SU-DHL-6 (cell line): ENCODE results near the gene FCHO1.

Source experiments
- H2AFZ ChIP-seq: fragments of 200-600 bp; sonication (generic); 2 replicates; pipeline ENCODE4 v1.6.1; 2014; ENCODE audit warnings: low read depth, mild to moderate bottlenecking, moderate library complexity, mixed read lengths, antibody characterized with exemption, low read length; ENCODE audit not compliant: severe bottlenecking
- H3F3A ChIP-seq: fragments of 200-600 bp; shearing (Covaris generic); 2 replicates; pipeline ENCODE4 v1.6.0; 2016; ENCODE audit warnings: antibody characterized with exemption, mild to moderate bottlenecking; ENCODE audit not compliant: insufficient read depth
- H3K27ac ChIP-seq: fragments of 200-600 bp; sonication (generic); 2 replicates; pipeline ENCODE4 v1.5.1; 2016; ENCODE audit warnings: low read depth, mild to moderate bottlenecking, low read length, moderate library complexity, mixed read lengths
- H3K27me3 ChIP-seq: fragments of 200-600 bp; sonication (generic), shearing (Covaris generic); 2 replicates; pipeline ENCODE4 v1.6.0; 2014; ENCODE audit warnings: mild to moderate bottlenecking, low read length
- H3K36me3 ChIP-seq: fragments of 200-600 bp; sonication (generic); 2 replicates; pipeline ENCODE4 v1.6.1; 2014; ENCODE audit warnings: mild to moderate bottlenecking, low read length, mixed read lengths
- H3K4me2 ChIP-seq: fragments of 300-600, 200-600 bp; shearing (Covaris generic), sonication (generic); 2 replicates; pipeline ENCODE4 v1.6.0; 2014; ENCODE audit warnings: low read length, low read depth, mild to moderate bottlenecking; ENCODE audit not compliant: poor library complexity, severe bottlenecking
- H3K4me3 ChIP-seq: fragments of 200-600 bp; sonication (generic); 2 replicates; pipeline ENCODE4 v1.5.1; 2014; ENCODE audit warnings: antibody characterized with exemption, low read length, mild to moderate bottlenecking, mixed read lengths; ENCODE audit not compliant: insufficient read depth, poor library complexity, severe bottlenecking
- H3K79me2 ChIP-seq: fragments of 200-600 bp; sonication (generic); 2 replicates; pipeline ENCODE4 v1.6.1; 2014; ENCODE audit warnings: mild to moderate bottlenecking, low read length, moderate library complexity; ENCODE audit not compliant: insufficient read depth
- H3K9ac ChIP-seq: fragments of 200-600 bp; sonication (generic); 2 replicates; pipeline ENCODE4 v1.7.0; 2014; ENCODE audit warnings: mild to moderate bottlenecking, low read length
- H3K9me2 ChIP-seq: fragments of 200-600 bp; sonication (generic); replicated peaks from 2 replicates; pipeline ENCODE4 v1.6.1; 2014; ENCODE audit warnings: low read length; ENCODE audit not compliant: insufficient read depth
- H3K9me3 ChIP-seq: fragments of 200-600 bp; sonication (generic); 2 replicates; pipeline ENCODE4 v1.6.1; 2014; ENCODE audit warnings: low read length, mixed read lengths; ENCODE audit not compliant: insufficient read depth
- H4K20me1 ChIP-seq: fragments of 200-600 bp; sonication (generic); 2 replicates; pipeline ENCODE4 v1.6.1; 2014; ENCODE audit warnings: low read depth, mild to moderate bottlenecking, antibody characterized with exemption, low read length, moderate library complexity, mixed read lengths
- EZH2phosphoT487 ChIP-seq: fragments of 200-600 bp; sonication (generic), shearing (Covaris generic); conservative IDR thresholded peaks from 2 replicates; pipeline ENCODE4 v1.6.1; 2018; ENCODE audit warnings: mild to moderate bottlenecking, antibody characterized with exemption, low read length, moderate library complexity, mixed read lengths
- TF ChIP-seq, protein P1 (sequence below): fragments of 200-600 bp; sonication (generic); IDR thresholded peaks from one replicate; pipeline ENCODE4 v1.5.1; 2017; ENCODE audit warnings: antibody characterized with exemption, mild to moderate bottlenecking, low read length, moderate library complexity; ENCODE audit not compliant: insufficient read depth, poor library complexity, severe bottlenecking

Gene FCHO1

DNA sequence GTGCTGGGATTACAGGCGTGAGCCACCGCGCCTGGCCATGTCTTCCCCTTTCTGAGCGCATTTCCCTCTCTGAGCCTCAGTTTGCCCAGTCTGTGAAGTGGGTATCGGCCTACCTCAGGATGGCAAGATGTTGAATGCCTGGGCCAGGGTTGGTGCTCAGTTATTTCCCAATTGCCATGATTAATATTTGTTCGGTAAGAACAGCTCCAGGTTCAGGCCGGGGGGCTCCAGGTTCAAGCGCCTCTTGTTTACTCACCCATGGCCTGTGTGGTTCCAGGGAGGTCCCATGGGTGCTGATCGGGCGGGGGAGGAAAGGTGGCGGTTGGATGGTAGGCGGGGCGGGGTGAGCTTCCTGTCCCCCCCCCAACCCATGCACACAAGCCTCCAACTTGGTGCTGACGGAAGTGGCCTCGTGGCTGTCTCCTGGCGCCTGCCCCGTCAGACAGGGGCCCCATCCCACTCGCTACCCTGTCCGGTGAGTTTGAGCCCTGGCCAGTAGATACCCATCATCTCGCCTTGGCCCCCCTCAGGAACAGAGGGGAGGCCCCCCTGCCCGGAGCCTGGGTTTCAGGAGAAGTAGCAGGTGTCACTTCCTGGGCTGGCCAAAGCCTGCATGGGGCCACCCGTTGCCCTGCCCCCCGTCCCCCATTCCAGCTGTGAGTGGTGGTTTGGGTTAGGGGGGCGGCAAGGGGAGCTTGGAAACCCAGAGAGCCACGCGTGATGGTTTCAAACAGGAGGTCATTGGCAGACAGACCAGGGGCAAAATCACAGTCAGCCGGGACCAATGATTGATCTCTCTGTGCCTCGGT, at the start of gene FCHO1:
FCHO1 (plus strand) TSS at position 375 of the 809 bp plus-strand sequence. CDS start 3,688 bp downstream, outside the sequence.
- Histone ChIP-seq H3K79me2 (peaks cover 50% of the 10 kb centered on the region), H3K4me3 (peak within 1 kb of the TSS; percentile 51), H2AFZ (peak within 1 kb of the TSS; percentile 52), H3K9ac (peak within 1 kb of the TSS; percentile 67), H3K9me3 (no peaks in the 10 kb centered on the region), H3K27ac (peak within 1 kb of the TSS; percentile 88), H3K4me2 (peak within 1 kb of the TSS; percentile 73), H3K27me3 (no peaks in the 10 kb centered on the region), H3K36me3 (no peaks in the 10 kb centered on the region), H3F3A (peaks cover 47% of the 10 kb centered on the region), H3K9me2 (no peaks in the 10 kb centered on the region), H4K20me1 (no peaks in the 10 kb centered on the region)
- TF ChIP-seq EZH2phosphoT487 = no peak
- TF ChIP-seq, protein P1, sequence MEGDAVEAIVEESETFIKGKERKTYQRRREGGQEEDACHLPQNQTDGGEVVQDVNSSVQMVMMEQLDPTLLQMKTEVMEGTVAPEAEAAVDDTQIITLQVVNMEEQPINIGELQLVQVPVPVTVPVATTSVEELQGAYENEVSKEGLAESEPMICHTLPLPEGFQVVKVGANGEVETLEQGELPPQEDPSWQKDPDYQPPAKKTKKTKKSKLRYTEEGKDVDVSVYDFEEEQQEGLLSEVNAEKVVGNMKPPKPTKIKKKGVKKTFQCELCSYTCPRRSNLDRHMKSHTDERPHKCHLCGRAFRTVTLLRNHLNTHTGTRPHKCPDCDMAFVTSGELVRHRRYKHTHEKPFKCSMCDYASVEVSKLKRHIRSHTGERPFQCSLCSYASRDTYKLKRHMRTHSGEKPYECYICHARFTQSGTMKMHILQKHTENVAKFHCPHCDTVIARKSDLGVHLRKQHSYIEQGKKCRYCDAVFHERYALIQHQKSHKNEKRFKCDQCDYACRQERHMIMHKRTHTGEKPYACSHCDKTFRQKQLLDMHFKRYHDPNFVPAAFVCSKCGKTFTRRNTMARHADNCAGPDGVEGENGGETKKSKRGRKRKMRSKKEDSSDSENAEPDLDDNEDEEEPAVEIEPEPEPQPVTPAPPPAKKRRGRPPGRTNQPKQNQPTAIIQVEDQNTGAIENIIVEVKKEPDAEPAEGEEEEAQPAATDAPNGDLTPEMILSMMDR = no peak

DNA sequence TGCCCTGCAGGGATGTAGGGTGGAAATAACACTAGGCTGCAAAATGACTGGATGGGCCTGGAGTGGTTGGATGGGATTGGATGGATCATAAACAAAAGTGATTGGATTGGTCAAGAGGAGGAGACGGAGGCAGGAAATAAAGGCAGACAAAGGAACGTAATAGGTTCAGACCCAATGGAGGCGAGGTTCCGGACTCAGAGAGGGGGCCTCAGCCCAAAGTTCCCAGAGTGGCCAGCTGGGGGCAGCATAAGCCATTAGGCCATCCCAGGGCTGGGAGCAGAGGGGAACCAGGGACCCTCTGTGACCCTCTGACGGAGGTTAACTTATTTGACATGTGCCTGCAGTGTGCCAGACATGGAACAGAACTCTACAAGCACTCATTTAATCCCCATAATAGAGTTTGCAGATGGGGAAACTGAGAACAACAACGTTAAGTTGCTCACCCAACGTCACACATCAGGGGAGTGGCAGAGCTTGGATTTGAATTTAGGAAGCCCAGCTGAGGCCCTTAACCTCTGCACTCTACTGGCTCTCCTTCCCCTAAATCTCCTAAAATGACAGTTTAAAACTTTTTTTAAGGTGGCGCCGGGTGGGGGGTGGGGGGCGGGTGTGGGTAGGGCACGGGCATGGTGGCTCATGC, 47.3 kb upstream of the FCHO1 start:
- H3K9ac ChIP-seq = no peak overlapping the region
- H4K20me1 ChIP-seq = no peaks in the 10 kb centered on the region
- no peaks in the 10 kb centered on the region for H3K36me3 ChIP-seq
- H2AFZ ChIP-seq = no peak overlapping the region
- H3K27me3 ChIP-seq = no peaks in the 10 kb centered on the region
- H3K9me2 ChIP-seq = no peaks in the 10 kb centered on the region
- no peak overlapping the region for H3K4me3 ChIP-seq
- no peak for TF ChIP-seq EZH2phosphoT487
- TF ChIP-seq, protein P1 = peak; percentile 77
- H3K27ac ChIP-seq = no peak overlapping the region
- no peak overlapping the region for H3K4me2 ChIP-seq
- H3K9me3 ChIP-seq = no peaks in the 10 kb centered on the region
- H3K79me2 ChIP-seq = no peaks in the 10 kb centered on the region
- H3F3A ChIP-seq = no peaks in the 10 kb centered on the region

DNA sequence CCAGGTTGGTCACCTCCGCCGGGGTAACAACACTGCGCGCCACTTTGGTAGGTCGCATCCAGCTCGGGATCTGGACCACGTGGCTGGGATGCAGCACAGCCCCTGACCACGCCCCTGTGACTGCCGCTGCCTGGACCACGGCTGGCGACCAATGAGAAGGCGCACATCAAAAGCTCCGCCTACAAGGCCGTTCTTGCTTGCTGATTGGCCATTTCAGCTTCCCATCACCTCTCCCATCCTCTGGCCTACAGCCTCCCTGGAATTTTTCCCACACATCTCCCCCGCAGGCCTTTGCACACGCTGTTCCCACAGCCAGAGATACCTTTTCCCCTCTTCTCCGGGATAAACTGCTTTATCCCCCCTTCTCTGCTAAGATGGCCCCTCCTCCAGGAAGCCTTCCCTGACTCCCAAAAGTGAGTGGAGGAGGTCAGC, 44.5 kb upstream of the FCHO1 start:
- Histone ChIP-seq H3K79me2 (no peaks in the 10 kb centered on the region), H2AFZ (no peak overlapping the region), H3F3A (no peaks in the 10 kb centered on the region), H3K36me3 (no peaks in the 10 kb centered on the region), H4K20me1 (no peaks in the 10 kb centered on the region), H3K9me2 (no peaks in the 10 kb centered on the region), H3K9ac (no peak overlapping the region), H3K4me2 (no peak overlapping the region), H3K9me3 (no peaks in the 10 kb centered on the region), H3K27me3 (no peaks in the 10 kb centered on the region), H3K27ac (no peak overlapping the region), H3K4me3 (no peak overlapping the region)
- TF ChIP-seq, protein P1 = no peak
- no peak for TF ChIP-seq EZH2phosphoT487
